ENCODE results near the gene RALGDS.
"Not testable (repeated sequence)": the region's sequence is repeated elsewhere in the genome, so short reads cannot be mapped to it uniquely, and the experiment has no call there.

RALGDS gene

GRCh38 chr9:133067006-133067405, 54.0 kb downstream of the RALGDS start:
- Histone ChIP-seq H3K27ac (ENCODE audit: low read depth, low read length) (no peak overlapping the region), H3K9me3 (ENCODE audit: control insufficient read depth in 1 of 2, low read length in 2 of 2) (no peaks in the 10 kb centered on the region), H3K4me1 (ENCODE audit: control insufficient read depth in 1 of 2, insufficient read depth in 2 of 2, low read length in 2 of 2) (no peaks in the 10 kb centered on the region), H3K36me3 (ENCODE audit: control insufficient read depth in 1 of 2, insufficient read depth in 2 of 2, low read length in 2 of 2) (no peaks in the 10 kb centered on the region), H3K4me3 (ENCODE audit: low read depth in 1 of 2, low read length in 2 of 2) (no peak overlapping the region), H3K9ac (ENCODE audit: low read depth in 1 of 2, low read length in 2 of 2) (no peak overlapping the region), H3K27me3 (ENCODE audit: control insufficient read depth in 1 of 2, insufficient read depth in 2 of 2, low read length in 2 of 2) (no peaks in the 10 kb centered on the region)

DNA sequence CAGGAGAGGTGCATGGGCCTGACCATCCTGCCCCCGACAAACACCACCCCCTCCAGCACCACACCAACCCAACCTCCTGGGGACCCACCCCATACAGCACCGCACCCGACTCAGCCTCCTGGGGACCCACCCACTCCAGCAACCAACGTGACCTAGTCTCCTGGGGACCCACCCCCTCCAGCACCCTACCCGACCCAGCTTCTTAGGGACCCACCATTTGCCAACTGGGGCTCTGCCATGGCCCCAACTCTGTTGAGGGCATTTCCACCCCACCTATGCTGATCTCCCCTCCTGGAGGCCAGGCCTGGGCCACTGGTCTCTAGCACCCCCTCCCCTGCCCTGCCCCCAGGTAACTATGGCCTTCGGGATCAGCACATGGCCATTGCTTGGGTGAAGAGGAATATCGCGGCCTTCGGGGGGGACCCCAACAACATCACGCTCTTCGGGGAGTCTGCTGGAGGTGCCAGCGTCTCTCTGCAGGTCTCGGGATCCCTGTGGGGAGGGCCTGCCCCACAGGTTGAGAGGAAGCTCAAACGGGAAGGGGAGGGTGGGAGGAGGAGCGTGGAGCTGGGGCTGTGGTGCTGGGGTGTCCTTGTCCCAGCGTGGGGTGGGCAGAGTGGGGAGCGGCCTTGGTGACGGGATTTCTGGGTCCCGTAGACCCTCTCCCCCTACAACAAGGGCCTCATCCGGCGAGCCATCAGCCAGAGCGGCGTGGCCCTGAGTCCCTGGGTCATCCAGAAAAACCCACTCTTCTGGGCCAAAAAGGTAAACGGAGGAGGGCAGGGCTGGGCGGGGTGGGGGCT, 54.7 kb downstream of the RALGDS start:
- H3K9ac ChIP-seq (ENCODE audit: low read depth in 1 of 2, low read length in 2 of 2), result no peak overlapping the region
- no peak overlapping the region for H3K4me3 ChIP-seq (ENCODE audit: low read depth in 1 of 2, low read length in 2 of 2)
- no peaks in the 10 kb centered on the region for H3K36me3 ChIP-seq (ENCODE audit: control insufficient read depth in 1 of 2, insufficient read depth in 2 of 2, low read length in 2 of 2)
- no peaks in the 10 kb centered on the region for H3K27me3 ChIP-seq (ENCODE audit: control insufficient read depth in 1 of 2, insufficient read depth in 2 of 2, low read length in 2 of 2)
- H3K9me3 ChIP-seq (ENCODE audit: control insufficient read depth in 1 of 2, low read length in 2 of 2), result no peaks in the 10 kb centered on the region
- peaks cover 1% of the 10 kb centered on the region in 2 donors for H3K4me1 ChIP-seq (ENCODE audit: control insufficient read depth in 1 of 2, insufficient read depth in 2 of 2, low read length in 2 of 2)
- H3K27ac ChIP-seq (ENCODE audit: low read depth, low read length), result no peak overlapping the region

DNA sequence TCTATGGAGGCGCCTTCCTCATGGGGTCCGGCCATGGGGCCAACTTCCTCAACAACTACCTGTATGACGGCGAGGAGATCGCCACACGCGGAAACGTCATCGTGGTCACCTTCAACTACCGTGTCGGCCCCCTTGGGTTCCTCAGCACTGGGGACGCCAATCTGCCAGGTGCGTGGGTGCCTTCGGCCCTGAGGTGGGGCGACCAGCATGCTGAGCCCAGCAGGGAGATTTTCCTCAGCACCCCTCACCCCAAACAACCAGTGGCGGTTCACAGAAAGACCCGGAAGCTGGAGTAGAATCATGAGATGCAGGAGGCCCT, 56.0 kb downstream of the RALGDS start:
- no peak overlapping the region for H3K27ac ChIP-seq (ENCODE audit: low read depth, low read length)
- H3K4me3 ChIP-seq (ENCODE audit: low read depth in 1 of 2, low read length in 2 of 2), result no peak overlapping the region
- H3K4me1 ChIP-seq (ENCODE audit: control insufficient read depth in 1 of 2, insufficient read depth in 2 of 2, low read length in 2 of 2), result peaks cover 4 to 7% of the 10 kb centered on the region in 2 donors
- H3K27me3 ChIP-seq (ENCODE audit: control insufficient read depth in 1 of 2, insufficient read depth in 2 of 2, low read length in 2 of 2), result no peaks in the 10 kb centered on the region
- H3K9me3 ChIP-seq (ENCODE audit: control insufficient read depth in 1 of 2, low read length in 2 of 2), result no peaks in the 10 kb centered on the region
- H3K36me3 ChIP-seq (ENCODE audit: control insufficient read depth in 1 of 2, insufficient read depth in 2 of 2, low read length in 2 of 2), result no peaks in the 10 kb centered on the region
- H3K9ac ChIP-seq (ENCODE audit: low read depth in 1 of 2, low read length in 2 of 2), result no peak overlapping the region

DNA sequence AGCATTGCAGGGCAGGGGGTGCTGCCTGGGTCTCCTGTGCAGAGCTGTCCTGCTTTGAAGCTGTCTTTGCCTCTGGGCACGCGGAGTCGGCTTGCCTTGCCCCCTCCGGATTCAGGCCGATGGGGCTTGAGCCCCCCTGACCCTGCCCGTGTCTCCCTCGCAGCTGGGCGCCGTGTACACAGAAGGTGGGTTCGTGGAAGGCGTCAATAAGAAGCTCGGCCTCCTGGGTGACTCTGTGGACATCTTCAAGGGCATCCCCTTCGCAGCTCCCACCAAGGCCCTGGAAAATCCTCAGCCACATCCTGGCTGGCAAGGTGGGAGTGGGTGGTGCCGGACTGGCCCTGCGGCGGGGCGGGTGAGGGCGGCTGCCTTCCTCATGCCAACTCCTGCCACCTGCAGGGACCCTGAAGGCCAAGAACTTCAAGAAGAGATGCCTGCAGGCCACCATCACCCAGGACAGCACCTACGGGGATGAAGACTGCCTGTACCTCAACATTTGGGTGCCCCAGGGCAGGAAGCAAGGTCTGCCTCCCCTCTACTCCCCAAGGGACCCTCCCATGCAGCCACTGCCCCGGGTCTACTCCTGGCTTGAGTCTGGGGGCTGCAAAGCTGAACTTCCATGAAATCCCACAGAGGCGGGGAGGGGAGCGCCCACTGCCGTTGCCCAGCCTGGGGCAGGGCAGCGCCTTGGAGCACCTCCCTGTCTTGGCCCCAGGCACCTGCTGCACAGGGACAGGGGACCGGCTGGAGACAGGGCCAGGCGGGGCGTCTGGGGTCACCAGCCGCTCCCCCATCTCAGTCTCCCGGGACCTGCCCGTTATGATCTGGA, 56.6 kb downstream of the RALGDS start:
- Histone ChIP-seq H3K27ac (ENCODE audit: low read depth, low read length) (no peak overlapping the region), H3K4me1 (ENCODE audit: control insufficient read depth in 1 of 2, insufficient read depth in 2 of 2, low read length in 2 of 2) (peaks cover 4 to 12% of the 10 kb centered on the region in 2 donors), H3K36me3 (ENCODE audit: control insufficient read depth in 1 of 2, insufficient read depth in 2 of 2, low read length in 2 of 2) (no peaks in the 10 kb centered on the region), H3K9me3 (ENCODE audit: control insufficient read depth in 1 of 2, low read length in 2 of 2) (no peaks in the 10 kb centered on the region), H3K27me3 (ENCODE audit: control insufficient read depth in 1 of 2, insufficient read depth in 2 of 2, low read length in 2 of 2) (no peaks in the 10 kb centered on the region), H3K4me3 (ENCODE audit: low read depth in 1 of 2, low read length in 2 of 2) (no peak overlapping the region), H3K9ac (ENCODE audit: low read depth in 1 of 2, low read length in 2 of 2) (no peak overlapping the region)

DNA sequence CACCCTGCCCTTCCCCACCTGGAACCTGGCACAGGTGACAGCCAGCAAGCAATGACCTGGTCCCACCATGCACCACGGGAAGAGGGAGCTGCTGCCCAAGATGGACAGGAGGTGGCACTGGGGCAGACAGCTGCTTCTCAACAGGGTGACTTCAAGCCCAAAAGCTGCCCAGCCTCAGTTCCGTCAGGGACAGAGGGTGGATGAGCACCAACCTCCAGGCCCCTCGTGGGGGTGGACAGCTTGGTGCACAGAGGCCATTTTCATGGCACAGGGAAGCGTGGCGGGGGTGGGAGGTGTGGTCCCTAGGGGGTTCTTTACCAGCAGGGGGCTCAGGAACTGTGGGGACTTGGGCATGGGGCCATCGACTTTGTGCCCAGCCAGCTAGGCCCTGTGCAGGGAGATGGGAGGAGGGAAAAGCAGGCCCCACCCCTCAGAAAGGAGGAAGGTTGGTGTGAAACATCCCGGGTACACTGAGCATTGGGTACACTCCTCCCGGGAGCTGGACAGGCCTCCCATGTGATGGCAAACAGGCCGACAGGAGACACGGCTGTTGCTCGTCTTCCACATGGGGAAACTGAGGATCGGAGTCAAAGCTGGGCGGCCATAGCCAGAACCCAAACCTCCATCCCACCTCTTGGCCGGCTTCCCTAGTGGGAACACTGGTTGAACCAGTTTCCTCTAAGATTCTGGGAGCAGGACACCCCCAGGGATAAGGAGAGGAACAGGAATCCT, 57.4 kb downstream of the RALGDS start:
- Histone ChIP-seq H3K4me3 (ENCODE audit: low read depth in 1 of 2, low read length in 2 of 2) (no peak overlapping the region), H3K27ac (ENCODE audit: low read depth, low read length) (no peak overlapping the region), H3K9me3 (ENCODE audit: control insufficient read depth in 1 of 2, low read length in 2 of 2) (no peaks in the 10 kb centered on the region), H3K4me1 (ENCODE audit: control insufficient read depth in 1 of 2, insufficient read depth in 2 of 2, low read length in 2 of 2) (peaks cover 4 to 18% of the 10 kb centered on the region in 2 donors), H3K9ac (ENCODE audit: low read depth in 1 of 2, low read length in 2 of 2) (no peak overlapping the region), H3K36me3 (ENCODE audit: control insufficient read depth in 1 of 2, insufficient read depth in 2 of 2, low read length in 2 of 2) (no peaks in the 10 kb centered on the region), H3K27me3 (ENCODE audit: control insufficient read depth in 1 of 2, insufficient read depth in 2 of 2, low read length in 2 of 2) (no peaks in the 10 kb centered on the region)

- peaks cover 4 to 23% of the 10 kb centered on the region in 2 donors for H3K4me1 ChIP-seq (ENCODE audit: control insufficient read depth in 1 of 2, insufficient read depth in 2 of 2, low read length in 2 of 2)
- H3K9ac ChIP-seq (ENCODE audit: low read depth in 1 of 2, low read length in 2 of 2), result no peak overlapping the region
- no peak overlapping the region for H3K27ac ChIP-seq (ENCODE audit: low read depth, low read length)
- no peak overlapping the region for H3K4me3 ChIP-seq (ENCODE audit: low read depth in 1 of 2, low read length in 2 of 2)
- no peaks in the 10 kb centered on the region for H3K27me3 ChIP-seq (ENCODE audit: control insufficient read depth in 1 of 2, insufficient read depth in 2 of 2, low read length in 2 of 2)
- H3K9me3 ChIP-seq (ENCODE audit: control insufficient read depth in 1 of 2, low read length in 2 of 2), result no peaks in the 10 kb centered on the region
- H3K36me3 ChIP-seq (ENCODE audit: control insufficient read depth in 1 of 2, insufficient read depth in 2 of 2, low read length in 2 of 2), result peaks cover 0 to under 1% of the 10 kb centered on the region in 2 donors
These were observed 57.9 kb downstream of the RALGDS start for GRCh38 chr9:133063159-133063499.

GRCh38 chr9:133062569-133062968, 58.5 kb downstream of the RALGDS start:
- not testable (repeated sequence) for H3K27ac ChIP-seq (ENCODE audit: low read depth, low read length); H3K9me3 ChIP-seq (ENCODE audit: control insufficient read depth in 1 of 2, low read length in 2 of 2); H3K9ac ChIP-seq (ENCODE audit: low read depth in 1 of 2, low read length in 2 of 2); H3K36me3 ChIP-seq (ENCODE audit: control insufficient read depth in 1 of 2, insufficient read depth in 2 of 2, low read length in 2 of 2); H3K27me3 ChIP-seq (ENCODE audit: control insufficient read depth in 1 of 2, insufficient read depth in 2 of 2, low read length in 2 of 2); H3K4me3 ChIP-seq (ENCODE audit: low read depth in 1 of 2, low read length in 2 of 2)
- H3K4me1 ChIP-seq (ENCODE audit: control insufficient read depth in 1 of 2, insufficient read depth in 2 of 2, low read length in 2 of 2), result peaks cover 4 to 26% of the 10 kb centered on the region in 2 donors

GRCh38 chr9:133061764-133062145, 59.3 kb downstream of the RALGDS start, which contains the start of gene CEL:
Gene CEL (plus strand): TSS chr9:133061981. CDS start chr9:133062003, 22 bp downstream.
- Histone ChIP-seq H3K36me3 (ENCODE audit: control insufficient read depth in 1 of 2, insufficient read depth in 2 of 2, low read length in 2 of 2) (peaks cover 6 to 13% of the 10 kb centered on the region in 2 donors), H3K4me1 (ENCODE audit: control insufficient read depth in 1 of 2, insufficient read depth in 2 of 2, low read length in 2 of 2) (peaks cover 9 to 27% of the 10 kb centered on the region in 2 donors)
- not testable (repeated sequence) for H3K9me3 ChIP-seq (ENCODE audit: control insufficient read depth in 1 of 2, low read length in 2 of 2); H3K27ac ChIP-seq (ENCODE audit: low read depth, low read length); H3K27me3 ChIP-seq (ENCODE audit: control insufficient read depth in 1 of 2, insufficient read depth in 2 of 2, low read length in 2 of 2); H3K4me3 ChIP-seq (ENCODE audit: low read depth in 1 of 2, low read length in 2 of 2); H3K9ac ChIP-seq (ENCODE audit: low read depth in 1 of 2, low read length in 2 of 2)

GRCh38 chr9:133061019-133061763, 59.8 kb downstream of the RALGDS start:
- H3K27ac ChIP-seq (ENCODE audit: low read depth, low read length); H3K4me3 ChIP-seq (ENCODE audit: low read depth in 1 of 2, low read length in 2 of 2); H3K27me3 ChIP-seq (ENCODE audit: control insufficient read depth in 1 of 2, insufficient read depth in 2 of 2, low read length in 2 of 2); H3K9ac ChIP-seq (ENCODE audit: low read depth in 1 of 2, low read length in 2 of 2); H3K9me3 ChIP-seq (ENCODE audit: control insufficient read depth in 1 of 2, low read length in 2 of 2): not testable (repeated sequence)
- Histone ChIP-seq H3K4me1 (ENCODE audit: control insufficient read depth in 1 of 2, insufficient read depth in 2 of 2, low read length in 2 of 2) (peaks cover 14 to 33% of the 10 kb centered on the region in 2 donors), H3K36me3 (ENCODE audit: control insufficient read depth in 1 of 2, insufficient read depth in 2 of 2, low read length in 2 of 2) (peaks cover 10 to 18% of the 10 kb centered on the region in 2 donors)
